Measurements from ENCODE around the gene NRDC.

Gene NRDC

DNA sequence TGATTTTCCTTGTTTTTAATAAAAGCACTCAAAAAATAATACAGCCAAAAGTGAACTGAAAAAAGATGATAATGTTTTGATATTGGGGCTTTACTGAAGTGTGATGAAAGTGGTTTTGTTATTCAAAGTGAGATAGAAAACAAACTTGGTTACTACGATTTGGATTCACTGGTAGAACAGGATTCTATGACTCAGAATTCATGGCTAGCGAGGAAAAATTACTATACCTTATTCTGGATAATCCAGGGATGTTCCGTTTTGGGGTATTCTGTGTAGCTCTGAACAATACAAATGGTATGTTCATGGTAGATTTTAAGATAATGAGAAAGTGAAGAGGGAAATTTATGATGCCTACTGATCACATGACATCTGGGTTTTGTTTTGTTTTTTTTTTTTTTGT, 117.7 kb downstream of the NRDC start:
- DNase-seq (ENCODE audit: low read depth, low spot score), result no peak

DNA sequence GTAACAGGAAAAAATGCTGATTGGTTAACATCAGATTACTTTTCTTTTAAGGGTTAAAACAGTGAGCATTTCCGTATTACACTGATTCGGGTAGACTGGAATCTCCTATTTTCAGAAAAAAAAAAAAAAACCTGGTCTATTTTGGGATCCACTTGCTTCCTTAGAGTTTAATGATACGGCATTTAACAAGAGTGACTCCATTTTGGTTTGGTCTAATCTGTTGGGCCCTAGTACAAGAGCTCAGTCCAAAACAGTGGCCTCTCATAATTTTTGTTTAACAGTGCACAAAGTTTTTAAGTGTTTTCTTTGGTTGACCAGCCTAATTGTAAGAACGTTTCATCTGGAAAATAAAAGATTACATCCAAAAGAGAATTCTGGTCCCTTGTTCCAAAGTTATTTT, 120.2 kb downstream of the NRDC start:
- no peak for DNase-seq (ENCODE audit: low read depth, low spot score)

DNA sequence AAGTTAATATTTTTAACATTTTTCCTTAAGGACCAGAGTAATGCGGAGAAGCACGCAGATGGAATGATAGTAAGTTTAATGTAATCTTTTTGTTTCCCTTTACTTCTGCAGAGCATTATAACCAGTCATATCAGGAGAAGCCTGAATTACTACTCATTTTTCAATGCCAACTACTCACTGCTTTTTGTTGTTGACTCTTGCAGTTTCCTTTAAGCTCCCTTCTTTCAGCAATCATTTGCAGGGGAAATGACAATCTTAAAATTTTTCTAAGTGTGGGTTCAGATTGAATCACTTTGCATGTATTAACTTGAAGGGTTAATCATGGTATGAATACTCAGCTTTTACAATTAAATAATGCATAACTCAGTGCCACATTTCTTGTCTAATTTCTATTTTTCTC, 122.2 kb downstream of the NRDC start:
- DNase-seq (ENCODE audit: low read depth, low spot score), result no peak

DNA sequence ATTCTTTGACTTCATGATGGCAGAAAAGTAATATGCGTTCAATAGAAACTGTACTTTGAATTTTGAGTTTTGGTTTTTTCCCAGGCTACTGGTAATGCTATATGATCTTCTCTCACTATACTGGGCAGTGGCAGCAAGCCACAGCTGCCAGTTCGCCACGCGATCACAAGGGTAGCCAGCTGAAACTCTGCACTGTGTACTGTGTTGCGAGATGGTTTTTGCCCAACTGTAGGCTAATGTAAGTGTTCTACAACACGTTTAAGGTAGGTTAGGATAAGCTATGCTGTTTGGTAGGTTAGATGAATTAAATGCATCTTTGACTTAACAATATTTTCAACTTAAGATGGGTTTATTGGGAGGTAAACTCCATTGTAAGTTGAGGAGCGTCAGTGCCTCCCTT, 123.1 kb downstream of the NRDC start:
- DNase-seq (ENCODE audit: low read depth, low spot score), result no peak

DNA sequence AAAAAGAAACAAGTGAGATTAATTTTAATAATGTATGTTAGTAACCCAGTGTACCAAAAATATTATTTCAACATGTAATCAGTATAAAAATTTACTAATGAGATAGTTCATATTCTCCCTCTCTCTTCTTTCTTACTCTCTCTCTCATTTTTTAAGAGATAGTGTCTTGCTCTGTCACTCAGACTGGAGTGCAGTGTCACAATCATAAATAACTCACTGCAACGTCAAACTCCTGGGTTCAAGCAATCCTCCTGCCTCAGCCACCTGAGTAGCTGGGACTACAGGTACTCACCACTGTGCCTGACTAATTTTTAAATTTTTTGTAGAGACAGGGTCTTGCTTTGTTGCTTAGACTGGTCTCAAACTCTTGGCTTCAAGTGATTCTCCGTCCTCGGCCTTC, 123.9 kb downstream of the NRDC start:
- no peak for DNase-seq (ENCODE audit: low read depth, low spot score)

DNA sequence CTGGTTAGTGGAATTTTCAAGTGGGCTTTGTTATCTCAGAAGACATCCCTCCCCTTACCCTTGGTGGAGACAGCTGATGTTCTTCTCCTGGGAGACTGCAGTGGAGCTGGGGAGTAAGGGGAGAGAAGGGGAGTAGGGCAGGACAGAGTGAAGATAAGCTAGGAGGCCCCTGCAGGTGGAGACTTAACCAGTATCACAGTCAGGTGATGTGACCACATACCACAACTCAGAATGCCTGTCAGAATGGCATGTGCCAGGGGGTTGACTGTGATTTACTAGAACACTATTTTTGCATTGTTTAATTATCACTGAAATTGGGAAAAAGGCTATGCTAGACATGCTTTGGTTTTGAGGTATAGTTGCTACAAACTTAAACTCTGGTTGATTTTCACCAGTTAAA, 124.6 kb downstream of the NRDC start:
- no peak for DNase-seq (ENCODE audit: low read depth, low spot score)

DNA sequence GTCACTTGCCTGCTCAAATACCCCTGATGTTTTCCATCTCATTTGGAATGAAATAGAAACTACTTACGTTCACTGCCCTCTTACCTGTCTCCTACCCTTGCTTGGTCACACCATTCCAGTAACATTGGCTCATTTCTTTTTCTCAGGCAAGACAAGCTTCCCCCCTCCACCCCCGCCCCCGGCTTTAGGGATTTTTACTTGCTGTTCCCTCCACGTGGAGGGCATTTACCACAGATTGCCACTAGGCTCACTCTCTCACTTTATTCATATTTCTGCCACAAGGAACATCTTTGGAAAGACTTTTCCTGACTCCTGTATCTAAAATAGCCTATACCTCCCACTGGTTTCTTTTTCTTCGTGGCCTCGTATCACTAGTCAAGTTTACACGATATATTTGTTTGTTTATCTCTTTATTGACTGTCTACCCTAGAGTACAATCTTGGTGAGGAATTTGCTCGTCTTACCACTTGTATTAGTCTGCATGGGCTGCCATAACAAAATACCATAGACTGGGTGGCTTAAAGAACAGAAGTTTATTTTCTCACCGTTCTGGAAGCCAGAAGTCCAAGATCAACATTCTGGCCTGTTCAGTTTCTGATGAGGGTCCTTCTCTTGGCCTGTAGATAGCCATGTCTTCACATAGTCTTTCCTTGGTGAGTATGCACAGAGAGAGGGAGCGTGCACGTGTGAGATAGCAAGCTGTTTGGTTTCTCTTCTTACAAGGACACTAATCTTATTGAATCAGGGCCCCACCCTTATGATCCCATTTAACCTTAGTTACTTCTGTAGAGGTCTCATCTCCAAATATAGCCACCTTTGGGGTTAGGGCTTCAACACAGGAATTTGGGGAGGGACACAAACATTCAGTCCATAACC, 126.2 kb downstream of the NRDC start:
- DNase-seq (ENCODE audit: low read depth, low spot score), result no peak

DNA sequence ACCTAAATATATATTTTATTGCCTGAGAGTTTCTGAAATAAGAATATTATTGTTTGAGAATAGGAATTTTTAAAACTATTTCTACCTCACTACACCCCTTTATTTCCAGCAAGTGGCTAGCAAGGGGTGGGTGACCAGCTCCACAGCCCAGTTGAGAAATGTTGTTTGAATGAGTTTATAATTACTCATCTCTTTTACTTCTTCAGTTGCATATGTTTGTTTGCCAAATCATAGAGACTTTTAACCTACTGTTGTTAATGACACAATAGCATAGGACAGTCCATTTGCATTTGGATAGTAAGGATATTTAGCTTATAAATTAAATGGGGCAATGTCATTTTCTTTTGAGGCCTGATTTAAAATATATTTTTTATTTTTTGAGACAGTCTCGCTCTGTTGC, 127.8 kb downstream of the NRDC start:
- DNase-seq (ENCODE audit: low read depth, low spot score), result no peak

DNA sequence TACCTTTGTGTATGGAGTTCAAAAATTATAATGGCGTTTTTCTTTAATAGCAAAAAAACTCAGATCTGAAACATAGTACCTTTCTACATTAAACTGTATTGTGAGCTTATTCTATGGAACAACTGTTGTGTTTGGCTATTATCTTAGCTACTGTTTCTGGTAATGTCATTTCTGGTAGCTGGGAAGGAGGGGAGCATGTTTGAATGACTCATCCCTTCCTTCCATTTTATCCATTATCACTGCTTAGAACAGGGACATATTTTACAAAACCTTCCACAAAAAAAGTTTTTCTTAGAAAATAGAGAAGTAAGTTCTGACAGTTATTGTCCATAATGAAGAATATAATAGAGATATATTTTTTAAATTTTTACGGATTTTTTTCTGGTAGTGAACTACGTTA, 128.3 kb downstream of the NRDC start:
- DNase-seq (ENCODE audit: low read depth, low spot score), result no peak

DNA sequence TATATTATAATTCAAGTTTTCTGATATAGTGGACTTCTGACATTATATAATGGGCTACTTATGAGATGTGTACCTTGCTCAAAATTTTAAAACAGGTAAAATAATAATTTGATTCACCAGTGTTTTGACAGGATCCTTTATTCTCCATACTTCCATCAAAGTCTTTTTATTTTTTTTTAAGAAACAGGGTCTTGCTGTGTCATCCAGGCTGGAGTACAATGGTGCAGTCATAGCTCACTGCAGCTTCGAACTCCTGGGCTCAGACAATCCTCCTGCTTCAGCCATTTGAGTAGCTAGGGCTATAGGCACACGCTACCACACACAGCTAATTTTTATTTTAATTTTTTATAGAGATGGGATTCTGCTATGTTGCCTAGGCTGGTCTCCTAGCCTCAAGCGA, 129.4 kb downstream of the NRDC start:
- DNase-seq (ENCODE audit: low read depth, low spot score), result no peak

DNA sequence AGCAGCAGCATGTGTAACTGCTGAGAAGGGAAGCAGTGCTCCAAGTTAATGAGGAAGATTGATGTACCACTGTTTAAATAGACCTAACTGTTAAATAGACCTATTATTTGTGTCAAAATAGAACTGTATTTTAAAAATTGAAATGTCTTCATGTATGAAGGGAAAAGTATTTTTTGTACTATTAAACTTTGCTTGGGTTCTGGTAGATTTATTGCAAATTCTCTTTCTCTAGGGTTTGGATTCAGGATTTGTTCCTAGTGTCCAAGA, 133.3 kb downstream of the NRDC start:
- DNase-seq (ENCODE audit: low read depth, low spot score), result no peak

DNA sequence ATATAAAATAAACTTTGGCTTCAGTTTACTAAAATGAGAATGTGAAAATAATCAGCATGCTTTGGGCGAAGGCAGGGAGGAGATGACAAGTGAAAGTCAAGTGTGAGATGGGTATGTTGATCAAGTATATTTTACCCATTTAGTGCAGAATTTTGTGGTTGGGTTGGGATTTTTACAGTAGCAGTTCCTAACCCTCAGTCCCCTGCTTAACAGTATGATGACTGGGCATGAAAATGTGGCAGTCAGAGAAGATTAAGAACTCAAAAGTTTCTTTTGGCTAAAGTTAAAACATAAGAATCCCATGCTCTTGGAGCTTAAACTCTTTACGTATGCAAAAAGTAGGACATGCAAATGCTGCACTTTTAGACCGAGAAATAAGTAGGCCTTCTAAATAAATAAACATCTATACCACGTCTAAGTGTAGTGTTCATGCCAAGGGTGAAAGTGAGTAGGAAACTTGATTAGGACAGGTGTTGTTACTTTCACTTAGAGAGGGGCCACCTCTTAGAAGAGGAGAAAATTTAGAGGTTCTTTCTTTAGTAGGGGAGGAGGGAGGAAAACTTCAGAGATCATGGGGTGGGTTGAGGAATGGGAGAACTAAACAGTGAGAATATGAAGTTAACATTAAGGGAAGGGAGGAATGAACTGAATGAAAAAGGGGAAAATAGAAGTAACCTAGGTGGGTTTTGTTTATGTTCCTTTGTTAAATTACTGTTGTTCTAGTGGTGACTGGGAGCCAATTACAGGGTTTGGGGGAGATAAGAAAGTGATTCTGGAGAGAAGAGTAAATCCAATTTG, 133.8 kb downstream of the NRDC start:
- DNase-seq (ENCODE audit: low read depth, low spot score), result no peak

DNA sequence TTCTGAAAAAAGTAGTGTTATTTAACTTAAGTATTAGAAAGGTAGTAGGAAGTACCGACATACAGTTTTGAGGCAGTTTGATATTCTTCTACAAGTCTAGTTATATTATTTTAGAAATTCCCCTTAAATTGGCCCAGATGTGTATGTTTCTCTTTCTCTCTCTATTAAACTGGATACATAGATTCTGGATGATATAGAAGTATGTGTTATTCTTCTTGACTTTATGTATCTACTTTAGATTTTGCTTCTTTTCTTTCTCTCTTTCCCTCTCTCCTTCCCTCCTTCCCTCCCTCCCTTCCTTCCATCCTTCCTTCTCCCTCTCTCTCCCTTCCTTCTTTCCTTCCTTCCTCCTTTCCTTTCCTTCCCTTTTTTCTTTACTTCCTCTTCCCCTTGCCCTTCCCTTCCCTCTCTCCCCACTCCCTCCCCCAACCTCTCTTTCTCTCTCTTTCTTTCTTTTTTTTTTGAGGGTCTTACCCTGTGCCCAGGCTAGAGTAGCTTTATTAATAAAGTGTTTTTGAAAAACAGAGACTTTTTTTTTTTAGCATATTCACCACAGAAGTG, 137.3 kb downstream of the NRDC start:
- DNase-seq (ENCODE audit: low read depth, low spot score), result no peak

DNA sequence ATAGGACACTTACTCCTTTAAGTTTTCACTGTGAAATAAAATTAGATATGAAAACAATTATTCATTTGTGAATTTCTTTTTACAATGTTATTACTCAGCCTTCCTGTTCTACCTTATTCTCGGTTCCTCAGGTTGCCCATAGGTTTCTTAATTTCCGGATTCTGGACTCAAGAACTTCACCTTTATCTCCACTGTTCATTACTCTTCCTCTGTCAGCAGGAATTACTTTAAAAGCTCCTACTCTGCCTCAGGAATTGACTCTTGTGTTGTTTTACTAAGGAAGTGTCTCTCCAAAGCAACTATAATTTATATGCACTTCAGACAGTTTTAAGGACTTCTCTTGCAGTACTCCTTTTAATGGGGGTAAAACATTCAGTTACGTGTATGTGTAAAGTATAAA, 137.9 kb downstream of the NRDC start:
- DNase-seq (ENCODE audit: low read depth, low spot score), result no peak
